HS-5 (cell line): ENCODE data around the gene SLC25A26.
A peak's percentile ranks its signal among the peaks of the same experiment; 100 is the strongest.
"Not testable (repeated sequence)": the region's sequence is repeated elsewhere in the genome, so short reads cannot be mapped to it uniquely, and the experiment has no call there.

Experiments
- DNase-seq: peaks from one replicate; pipeline ENCODE4 v3.0.0-alpha.2; 2012; ENCODE audit warnings: low read depth

SLC25A26 gene

GRCh38 chr3:66411961-66412887 lies 191.4 kb downstream of the SLC25A26 start:
- DNase-seq, result no peak

DNA sequence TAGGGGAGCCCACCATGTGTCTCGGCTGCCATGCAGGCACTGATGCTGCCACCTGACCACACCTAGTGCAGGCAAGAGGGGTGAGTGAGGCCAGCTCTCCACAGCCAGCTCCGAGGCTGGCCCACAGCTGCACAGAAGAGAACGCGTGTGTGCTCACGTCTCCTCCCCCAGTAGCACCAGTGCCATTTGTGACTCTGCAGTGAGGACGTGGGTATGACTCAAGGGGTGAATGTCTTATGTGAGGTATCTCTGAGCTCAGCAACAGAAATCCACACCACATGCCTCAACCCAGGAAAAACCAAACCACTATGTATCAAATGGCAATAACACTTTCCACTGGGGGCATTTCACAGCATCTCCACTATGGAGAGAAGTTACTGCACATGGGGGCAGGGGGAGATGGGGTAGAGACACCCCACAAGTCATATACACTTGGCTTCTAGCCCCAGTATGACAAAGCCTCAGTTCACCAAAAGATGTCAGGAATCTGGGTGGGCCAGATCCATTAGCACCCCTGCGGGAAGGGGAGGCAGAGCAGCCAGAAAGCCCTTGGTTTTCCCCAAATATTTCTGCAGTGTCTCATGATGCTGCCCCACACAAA lies 192.4 kb downstream of the SLC25A26 start:
- peak; percentile 92 for DNase-seq

DNA sequence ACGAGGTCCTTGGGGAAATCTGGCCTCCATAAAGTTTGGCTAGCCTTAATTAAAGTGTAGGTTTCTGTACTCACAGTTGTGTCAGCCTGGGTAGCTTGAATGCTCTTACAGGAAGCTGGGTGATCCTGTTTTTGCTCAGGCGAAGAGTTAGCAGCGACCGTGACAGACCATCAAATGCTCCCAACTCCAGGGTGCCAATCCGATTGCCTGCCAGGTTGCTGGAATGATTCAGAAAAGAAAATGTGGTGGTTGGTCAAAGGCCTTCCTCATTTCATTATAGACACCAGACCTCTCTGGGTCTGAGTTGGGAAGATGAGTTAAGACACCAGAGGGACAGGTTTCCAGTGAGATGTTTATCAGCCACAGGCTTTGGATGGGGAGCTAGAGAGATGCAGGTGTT lies 194.0 kb downstream of the SLC25A26 start:
- DNase-seq, result no peak

GRCh38 chr3:66415867-66416428 lies 195.1 kb downstream of the SLC25A26 start:
- no peak for DNase-seq

DNA sequence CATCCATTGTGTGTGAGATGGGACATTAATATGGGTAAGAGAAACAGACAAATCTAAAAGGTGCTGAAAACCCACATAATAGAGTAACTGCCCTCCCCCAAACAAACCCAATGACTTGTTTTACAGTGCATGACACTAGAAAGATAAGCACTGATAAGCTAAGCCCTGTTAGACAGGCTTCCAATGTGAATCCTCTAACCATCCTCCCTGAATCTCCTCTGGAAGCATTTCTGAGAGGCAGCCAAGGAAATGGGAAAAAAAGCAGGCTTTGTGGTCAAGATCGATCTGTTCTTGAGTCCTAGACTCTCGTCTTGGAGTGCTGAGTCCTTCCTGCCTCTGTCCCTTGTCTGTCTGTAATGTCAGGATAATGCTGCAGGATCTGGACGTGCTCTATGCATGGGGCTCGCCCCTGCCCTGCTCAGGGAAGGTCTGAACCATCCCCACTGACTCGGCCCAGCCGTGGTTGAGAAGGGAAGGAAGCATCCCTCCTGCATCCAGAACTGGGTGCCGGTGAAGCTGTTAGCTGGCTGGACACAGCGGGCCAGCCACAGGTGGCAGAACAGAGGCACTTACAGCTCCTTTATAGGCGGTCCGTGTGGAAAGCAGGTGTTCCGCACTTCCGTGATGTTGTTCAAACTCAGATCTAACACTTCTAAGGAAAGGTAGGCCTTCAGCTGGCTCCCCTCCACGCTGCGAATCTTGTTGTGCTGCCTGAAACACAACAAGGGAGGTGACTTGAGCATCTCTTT lies 195.9 kb downstream of the SLC25A26 start:
- DNase-seq, result no peak

GRCh38 chr3:66418475-66418931 lies 197.7 kb downstream of the SLC25A26 start:
- no peak for DNase-seq

- no peak for DNase-seq
These were observed 198.2 kb downstream of the SLC25A26 start for GRCh38 chr3:66419036-66419435.

DNA sequence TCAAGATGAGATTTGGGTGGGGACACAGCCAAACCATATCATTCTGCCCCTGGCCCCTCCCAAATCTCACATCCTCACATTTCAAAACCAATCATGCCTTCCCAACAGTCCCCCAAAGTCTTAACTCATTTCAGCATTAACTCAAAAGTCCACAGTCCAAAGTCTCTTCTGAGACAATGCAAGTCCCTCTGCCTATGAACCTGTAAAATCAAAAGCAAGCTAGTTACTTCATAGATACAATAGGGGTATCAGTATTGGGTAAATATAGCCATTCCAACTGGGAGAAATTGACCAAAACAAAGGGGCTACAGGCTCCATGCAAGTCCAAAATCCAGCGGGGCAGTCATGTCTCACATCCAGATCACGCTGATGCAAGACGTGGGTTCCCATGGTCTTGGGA lies 200.3 kb downstream of the SLC25A26 start:
- DNase-seq, result not testable (repeated sequence)

DNA sequence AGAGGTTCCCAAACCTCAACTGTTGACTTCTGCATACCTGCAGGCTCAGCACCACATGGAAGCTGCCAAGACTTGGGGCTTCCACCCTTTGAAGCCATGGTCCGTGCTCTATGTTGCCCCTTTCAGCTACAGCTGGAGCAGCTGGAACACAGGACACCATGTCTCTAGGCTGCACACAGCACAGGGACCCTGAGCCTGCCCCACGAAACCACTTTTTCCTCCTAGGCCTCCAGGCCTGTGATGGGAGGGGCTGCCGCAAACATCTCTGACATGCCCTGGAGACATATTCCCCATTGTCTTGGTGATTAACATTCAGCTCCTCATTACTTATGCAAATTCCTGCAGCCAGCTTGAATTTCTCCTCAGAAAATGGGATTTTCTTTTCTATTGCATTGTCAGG lies 201.1 kb downstream of the SLC25A26 start:
- DNase-seq, result not testable (repeated sequence)

GRCh38 chr3:66423791-66424190 lies 203.0 kb downstream of the SLC25A26 start:
- DNase-seq, result no peak

DNA sequence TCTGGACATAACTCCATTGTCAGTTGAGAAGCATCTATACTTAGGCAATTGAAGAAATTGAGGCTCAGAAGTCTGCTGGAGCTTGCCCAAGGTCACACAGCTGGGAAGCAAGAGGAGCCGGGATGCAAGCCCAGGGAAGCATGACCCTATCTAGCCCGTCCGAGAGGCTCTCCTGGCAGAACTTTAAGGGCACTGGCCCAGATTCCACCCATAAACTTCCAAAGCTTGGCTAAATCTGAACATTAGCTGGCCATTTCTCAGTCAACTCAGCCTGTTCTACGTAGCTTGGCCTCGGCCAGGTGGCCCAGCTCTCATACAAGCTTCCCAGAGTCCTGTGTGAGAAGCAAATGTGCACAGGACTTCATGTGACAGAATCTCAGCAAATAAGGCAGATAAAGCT lies 204.2 kb downstream of the SLC25A26 start:
- DNase-seq, result no peak

- no peak for DNase-seq
These were observed 204.8 kb downstream of the SLC25A26 start for GRCh38 chr3:66425576-66426114.

GRCh38 chr3:66426135-66426534 lies 205.3 kb downstream of the SLC25A26 start:
- no peak for DNase-seq

DNA sequence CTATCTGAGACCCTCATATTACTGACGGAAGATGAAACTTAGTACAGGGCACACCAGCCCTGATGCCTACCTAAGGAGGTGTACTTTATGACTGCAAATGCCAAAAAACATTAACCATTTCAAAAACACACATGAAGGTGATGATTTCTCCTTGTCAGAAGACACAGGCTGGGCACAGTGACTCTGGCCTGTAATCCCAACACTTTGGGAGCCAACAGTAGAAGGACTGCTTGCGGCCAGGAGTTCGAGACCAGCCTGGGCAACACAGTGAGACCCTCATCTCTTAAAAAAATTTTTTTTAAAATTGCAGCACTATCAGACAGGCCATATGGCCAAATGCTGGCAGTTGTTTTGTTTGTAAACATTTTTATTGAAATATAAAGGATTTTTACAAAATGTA lies 206.6 kb downstream of the SLC25A26 start:
- no peak for DNase-seq

- no peak for DNase-seq
These were observed 207.2 kb downstream of the SLC25A26 start for GRCh38 chr3:66427951-66428474.
